ENCODE data around the gene RRAGD.

- TF ChIP-seq, protein P1, sequence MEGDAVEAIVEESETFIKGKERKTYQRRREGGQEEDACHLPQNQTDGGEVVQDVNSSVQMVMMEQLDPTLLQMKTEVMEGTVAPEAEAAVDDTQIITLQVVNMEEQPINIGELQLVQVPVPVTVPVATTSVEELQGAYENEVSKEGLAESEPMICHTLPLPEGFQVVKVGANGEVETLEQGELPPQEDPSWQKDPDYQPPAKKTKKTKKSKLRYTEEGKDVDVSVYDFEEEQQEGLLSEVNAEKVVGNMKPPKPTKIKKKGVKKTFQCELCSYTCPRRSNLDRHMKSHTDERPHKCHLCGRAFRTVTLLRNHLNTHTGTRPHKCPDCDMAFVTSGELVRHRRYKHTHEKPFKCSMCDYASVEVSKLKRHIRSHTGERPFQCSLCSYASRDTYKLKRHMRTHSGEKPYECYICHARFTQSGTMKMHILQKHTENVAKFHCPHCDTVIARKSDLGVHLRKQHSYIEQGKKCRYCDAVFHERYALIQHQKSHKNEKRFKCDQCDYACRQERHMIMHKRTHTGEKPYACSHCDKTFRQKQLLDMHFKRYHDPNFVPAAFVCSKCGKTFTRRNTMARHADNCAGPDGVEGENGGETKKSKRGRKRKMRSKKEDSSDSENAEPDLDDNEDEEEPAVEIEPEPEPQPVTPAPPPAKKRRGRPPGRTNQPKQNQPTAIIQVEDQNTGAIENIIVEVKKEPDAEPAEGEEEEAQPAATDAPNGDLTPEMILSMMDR (IDR thresholded peaks at IDR 0.05; ENCODE audit: control extremely low read depth in 1 of 3, insufficient read depth in 1 of 3, low read depth in 1 of 3, low read length in 3 of 3) = no peak
- TF ChIP-seq TAF1 (IDR thresholded peaks at IDR 0.05; ENCODE audit: low read depth, low read length) (no peak), ATF3 (IDR thresholded peaks at IDR 0.05; ENCODE audit: insufficient read depth, low read depth, low read length) (no peak), POLR2AphosphoS5 (IDR thresholded peaks at IDR 0.05; ENCODE audit: low read depth, low read length) (no peak), EZH2 (IDR thresholded peaks at IDR 0.05; ENCODE audit: low read depth, low read length, severe bottlenecking) (no peak), YY1 (IDR thresholded peaks at IDR 0.05; ENCODE audit: low read depth, low read length) (no peak), GTF2F1 (IDR thresholded peaks at IDR 0.05; ENCODE audit: borderline replicate concordance, low read depth, low read length) (no peak), KDM1A (IDR thresholded peaks at IDR 0.05; ENCODE audit: borderline replicate concordance, low read length) (no peak), POLR2A (IDR thresholded peaks at IDR 0.05; ENCODE audit: control extremely low read depth in 1 of 2, low read depth in 2 of 2, low read length in 2 of 2) (no peak), EP300 (IDR thresholded peaks at IDR 0.05; ENCODE audit: borderline replicate concordance in 1 of 2, low read depth in 2 of 2, low read length in 2 of 2) (no peak), RFX5 (IDR thresholded peaks at IDR 0.05; ENCODE audit: borderline replicate concordance, low read depth, low read length) (no peak)
Measured at GRCh38 chr6:89436226-89436625, 24.2 kb upstream of the RRAGD start.
